HCT116 (cell line): Measurements from ENCODE around the gene AOPEP.

Source experiments
- CTCF ChIP-seq, 3 experiments: fragments of 200-600 bp in 1 of 3; sonication (generic) in 1 of 3; IDR thresholded peaks in 2 of 3; conservative IDR thresholded peaks in 1 of 3; 2 replicates each; pipeline ENCODE4 v1.5.1; 2012 to 2017; ENCODE audit warnings: low read depth in 2 of 3, low read length in 2 of 3, antibody characterized with exemption in 1 of 3, borderline replicate concordance in 1 of 3, control low read depth in 1 of 3, mild to moderate bottlenecking in 1 of 3, mixed read lengths in 1 of 3, mixed run types in 1 of 3, moderate library complexity in 1 of 3; ENCODE audit not compliant: insufficient read depth in 1 of 3
- EZH2phosphoT487 ChIP-seq: fragments of 200-600 bp; IDR thresholded peaks from 2 replicates; pipeline ENCODE4 v1.6.1; 2018; ENCODE audit warnings: antibody characterized with exemption, borderline replicate concordance
- POLR2AphosphoS5 ChIP-seq: IDR thresholded peaks from 2 replicates; pipeline ENCODE4 v1.6.1; 2011; ENCODE audit warnings: mild to moderate bottlenecking, low read depth, low read length, moderate library complexity
- REST ChIP-seq: IDR thresholded peaks from 2 replicates; pipeline ENCODE4 v1.6.1; 2012; ENCODE audit warnings: low read depth

GRCh38 chr9:94687451-94687850, 39.0 kb upstream of the AOPEP start:
- TF ChIP-seq POLR2AphosphoS5 (no peak), CTCF (IDR thresholded peaks at IDR 0.05 in 2 of 3, conservative IDR thresholded peaks at IDR 0.05 in 1 of 3; ENCODE audit: borderline replicate concordance in 1 of 3, insufficient read depth in 1 of 3, low read depth in 2 of 3, low read length in 2 of 3) (no peak), EZH2phosphoT487 (no peak), REST (no peak)
